ENCODE data around the gene GPR143. TPM values are rescaled to one million over a fixed set of nuclear protein-coding genes. Genes with fewer than 3 reads are reported as not detected.

The GPR143 gene
- total RNA-seq, 4 donors from 2014 or later, result 2.2 to 4.4 (median 3.6) TPM

DNA sequence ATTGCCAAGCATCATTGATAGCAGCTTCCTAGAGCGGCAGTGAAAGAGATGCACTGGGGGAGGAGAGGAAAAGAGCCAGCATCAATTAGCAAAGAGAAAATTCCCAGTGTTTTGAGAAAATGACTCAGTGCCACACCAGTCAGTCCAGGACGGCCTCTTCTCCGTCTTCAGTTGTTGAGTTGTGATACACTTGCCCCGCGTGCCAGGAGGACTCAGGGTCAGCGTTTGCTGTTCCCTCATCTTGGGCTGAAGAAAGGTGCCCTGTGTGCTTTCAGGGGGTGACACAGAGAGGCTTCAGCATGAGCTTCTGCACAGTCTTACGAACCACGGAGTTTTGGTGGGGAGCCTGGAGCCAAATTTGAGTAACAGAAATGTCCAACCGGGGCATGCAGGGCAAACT is 82.3 kb downstream of the GPR143 start:
- TF ChIP-seq, protein P1, sequence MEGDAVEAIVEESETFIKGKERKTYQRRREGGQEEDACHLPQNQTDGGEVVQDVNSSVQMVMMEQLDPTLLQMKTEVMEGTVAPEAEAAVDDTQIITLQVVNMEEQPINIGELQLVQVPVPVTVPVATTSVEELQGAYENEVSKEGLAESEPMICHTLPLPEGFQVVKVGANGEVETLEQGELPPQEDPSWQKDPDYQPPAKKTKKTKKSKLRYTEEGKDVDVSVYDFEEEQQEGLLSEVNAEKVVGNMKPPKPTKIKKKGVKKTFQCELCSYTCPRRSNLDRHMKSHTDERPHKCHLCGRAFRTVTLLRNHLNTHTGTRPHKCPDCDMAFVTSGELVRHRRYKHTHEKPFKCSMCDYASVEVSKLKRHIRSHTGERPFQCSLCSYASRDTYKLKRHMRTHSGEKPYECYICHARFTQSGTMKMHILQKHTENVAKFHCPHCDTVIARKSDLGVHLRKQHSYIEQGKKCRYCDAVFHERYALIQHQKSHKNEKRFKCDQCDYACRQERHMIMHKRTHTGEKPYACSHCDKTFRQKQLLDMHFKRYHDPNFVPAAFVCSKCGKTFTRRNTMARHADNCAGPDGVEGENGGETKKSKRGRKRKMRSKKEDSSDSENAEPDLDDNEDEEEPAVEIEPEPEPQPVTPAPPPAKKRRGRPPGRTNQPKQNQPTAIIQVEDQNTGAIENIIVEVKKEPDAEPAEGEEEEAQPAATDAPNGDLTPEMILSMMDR (IDR thresholded peaks at IDR 0.05), result no peak
- no peak for TF ChIP-seq POLR2A (IDR thresholded peaks at IDR 0.05)
- no peak overlapping the region for H3K4me3 ChIP-seq (ENCODE audit: low read depth, poor library complexity, severe bottlenecking)
- 90 to 98% methylated on average over 9 of the region's 9 CpGs for WGBS, 2 donors
- DNase-seq (ENCODE audit: low spot score in 2 of 2), result no peak
- intact Hi-C loops (cut with DNase I; ENCODE audit: low total_unique reads), result no loop called here

DNA sequence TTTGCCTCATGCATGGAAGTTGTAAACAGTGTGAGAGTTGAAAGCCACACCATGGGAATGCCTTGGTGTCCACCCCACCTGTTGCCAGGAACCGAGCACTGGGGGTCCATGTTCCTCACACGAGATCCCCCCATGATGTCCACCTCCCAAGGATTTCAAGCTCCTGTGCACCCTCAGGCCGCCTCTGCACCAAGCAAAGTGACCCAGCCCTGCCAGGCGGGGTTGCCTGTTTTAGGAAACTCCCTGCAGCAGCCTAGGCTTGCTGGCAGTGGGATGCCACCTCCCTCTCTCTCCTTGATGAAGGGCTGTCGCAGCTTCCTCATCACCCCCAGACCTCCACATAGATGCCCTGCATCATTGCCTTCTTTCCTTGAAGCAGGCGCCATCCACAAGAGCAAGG is 82.8 kb downstream of the GPR143 start:
- DNase-seq (ENCODE audit: low spot score in 2 of 2), result no peak
- intact Hi-C loops (cut with DNase I; ENCODE audit: low total_unique reads), result no loop called here
- 76 to 100% methylated on average over 3 to 6 of the region's 6 CpGs for WGBS, 2 donors

DNA sequence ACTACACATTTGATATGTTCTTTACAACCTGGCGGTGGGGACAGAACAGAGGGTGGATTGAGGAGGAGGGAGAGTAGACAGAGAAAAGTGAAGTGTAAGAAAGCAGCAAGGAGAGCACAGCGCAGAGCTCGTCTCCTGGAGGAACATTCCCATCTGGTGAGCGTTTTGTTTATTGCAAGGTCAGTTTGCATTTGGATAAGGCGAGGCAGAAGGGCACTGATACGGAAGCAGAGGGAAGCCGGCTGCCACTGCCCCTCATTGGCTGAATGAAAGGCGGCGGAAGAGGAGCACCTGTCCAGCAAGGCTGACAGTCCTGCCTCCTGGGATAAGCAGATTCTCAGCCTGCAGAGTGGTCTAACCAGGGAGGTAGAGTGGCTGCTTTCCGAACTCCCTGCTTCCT is 83.2 kb downstream of the GPR143 start:
- no peak for TF ChIP-seq POLR2A (IDR thresholded peaks at IDR 0.05)
- TF ChIP-seq, protein P1 (IDR thresholded peaks at IDR 0.05), result no peak
- no peak overlapping the region for H3K4me3 ChIP-seq (ENCODE audit: low read depth, poor library complexity, severe bottlenecking)
- DNase-seq (ENCODE audit: low spot score in 2 of 2), result no peak
- intact Hi-C loops (cut with DNase I; ENCODE audit: low total_unique reads), result no loop called here
- 62 to 83% methylated on average over 10 of the region's 10 CpGs for WGBS, 2 donors

More for the DNA sequence above, 82.8 kb downstream of the GPR143 start:
- TF ChIP-seq, protein P1 (IDR thresholded peaks at IDR 0.05), result no peak
- TF ChIP-seq POLR2A (IDR thresholded peaks at IDR 0.05), result no peak
- H3K4me3 ChIP-seq (ENCODE audit: low read depth, poor library complexity, severe bottlenecking), result no peak overlapping the region

DNA sequence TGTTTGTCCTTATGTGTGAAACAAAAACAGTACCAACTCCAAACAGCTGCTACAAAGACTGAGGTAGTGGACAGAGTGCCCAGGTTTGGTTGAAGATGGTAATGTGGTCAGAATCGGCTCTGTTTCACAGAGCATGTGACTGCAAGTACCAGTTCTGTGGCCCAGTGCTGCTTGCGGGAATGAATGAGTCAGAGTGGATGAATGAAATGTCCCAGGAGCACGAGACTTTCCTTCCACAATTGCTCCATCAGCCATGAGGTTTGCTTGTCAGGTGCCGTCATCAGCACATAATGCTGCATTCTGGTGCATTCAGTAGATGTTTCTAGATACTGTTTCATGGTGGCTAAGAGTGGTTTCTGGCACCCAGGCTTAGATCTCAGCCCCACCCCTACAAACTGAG is 84.2 kb downstream of the GPR143 start:
- WGBS, 2 donors, result 74 to 91% methylated on average over 4 of the region's 4 CpGs
- intact Hi-C loops (cut with DNase I; ENCODE audit: low total_unique reads), result no loop called here
- TF ChIP-seq, protein P1 (IDR thresholded peaks at IDR 0.05), result no peak
- no peak for TF ChIP-seq POLR2A (IDR thresholded peaks at IDR 0.05)
- no peak overlapping the region for H3K4me3 ChIP-seq (ENCODE audit: low read depth, poor library complexity, severe bottlenecking)
- DNase-seq (ENCODE audit: low spot score in 2 of 2), result no peak

DNA sequence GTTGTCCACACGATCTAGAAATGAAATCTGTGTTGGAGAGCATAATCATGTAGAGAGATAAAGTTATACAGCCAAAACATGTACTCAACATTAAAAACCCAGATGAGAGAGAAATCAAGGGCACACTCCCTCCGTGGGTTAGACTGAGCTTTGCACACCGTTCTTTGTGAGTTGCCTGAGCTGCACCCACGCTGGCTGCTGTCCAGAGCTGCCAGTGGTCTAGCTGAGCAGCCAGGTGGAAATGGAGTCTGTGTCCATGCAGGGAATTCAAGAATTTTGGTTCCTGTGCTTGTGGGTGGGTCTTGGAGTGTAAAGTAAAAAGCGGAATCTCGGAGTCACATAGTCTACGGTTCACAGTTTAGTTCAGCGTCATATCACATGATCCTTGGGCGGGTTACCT is 84.6 kb downstream of the GPR143 start:
- no peak for DNase-seq (ENCODE audit: low spot score in 2 of 2)
- 83 to 92% methylated on average over 9 of the region's 9 CpGs for WGBS, 2 donors
- no peak for TF ChIP-seq POLR2A (IDR thresholded peaks at IDR 0.05)
- TF ChIP-seq, protein P1 (IDR thresholded peaks at IDR 0.05), result no peak
- no peak overlapping the region for H3K4me3 ChIP-seq (ENCODE audit: low read depth, poor library complexity, severe bottlenecking)
- intact Hi-C loops (cut with DNase I; ENCODE audit: low total_unique reads), result no loop called here

DNA sequence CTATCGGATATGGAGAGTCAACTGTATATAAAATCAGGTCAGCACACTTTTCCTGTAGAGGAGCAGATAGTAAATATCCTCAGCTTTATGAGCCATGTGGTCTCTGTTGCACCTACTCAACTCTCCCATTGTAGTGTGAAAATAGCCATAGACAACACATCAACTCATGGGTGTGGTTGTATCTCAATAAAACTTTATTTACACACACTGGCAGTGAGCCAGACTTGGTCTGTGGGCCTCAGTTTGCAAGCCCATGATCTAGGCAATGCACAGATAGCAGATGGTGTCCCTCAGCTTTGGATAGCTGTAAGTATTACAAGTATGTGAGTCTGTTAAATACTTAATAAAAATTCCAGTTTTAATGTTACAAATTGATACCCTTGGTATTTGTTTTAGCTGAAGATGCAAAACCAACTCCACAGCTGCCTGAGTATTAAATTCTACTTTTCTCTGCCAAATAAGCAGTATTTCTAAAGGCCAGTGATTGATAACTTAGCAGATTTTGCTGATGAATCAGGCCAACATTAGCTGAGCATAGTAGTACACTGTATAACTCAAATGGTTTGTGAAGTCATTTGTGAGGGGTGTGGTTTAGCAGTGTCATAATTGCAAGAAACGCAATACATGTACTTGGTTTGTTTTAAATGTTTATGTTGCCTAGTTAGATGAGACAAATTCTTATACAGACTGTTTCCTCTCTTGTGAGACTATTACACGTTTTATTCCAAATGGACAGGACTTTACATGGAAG is 87.3 kb downstream of the GPR143 start:
- TF ChIP-seq, protein P1 (IDR thresholded peaks at IDR 0.05), result no peak
- TF ChIP-seq POLR2A (IDR thresholded peaks at IDR 0.05), result no peak
- no peak overlapping the region for H3K4me3 ChIP-seq (ENCODE audit: low read depth, poor library complexity, severe bottlenecking)
- intact Hi-C loops (cut with DNase I; ENCODE audit: low total_unique reads), result no loop called here
- DNase-seq (ENCODE audit: low spot score in 2 of 2), result no peak
- 95 to 96% methylated on average over 3 of the region's 3 CpGs for WGBS, 2 donors

Measured in lower leg skin (tissue), 4 donors.